Measurements from ENCODE around the gene ANXA6.

ANXA6 gene

DNA sequence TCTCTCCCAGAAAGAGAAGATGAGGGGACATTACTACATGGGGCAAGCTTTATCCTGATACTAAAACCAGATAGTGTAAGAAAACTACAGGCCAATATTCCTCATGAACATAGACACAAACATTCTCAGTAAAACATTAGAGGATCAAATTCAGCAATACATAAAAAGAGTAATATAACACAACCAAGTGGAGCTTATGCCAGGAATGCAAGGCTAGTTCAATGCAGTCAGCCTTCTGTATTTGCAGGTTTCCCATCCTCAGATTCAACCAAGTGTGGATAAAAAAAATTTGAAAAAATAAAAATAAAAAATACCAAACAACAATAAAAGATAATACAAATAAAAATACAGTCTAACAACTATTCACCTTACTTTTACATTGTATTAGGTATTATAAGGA lies 35.0 kb upstream of the ANXA6 start:
- Histone ChIP-seq H3K27me3 (ENCODE audit: control insufficient read depth in 1 of 2, insufficient read depth in 2 of 2, low read length in 2 of 2) (no peaks in the 10 kb centered on the region), H3K4me1 (ENCODE audit: control insufficient read depth, insufficient read depth, low read length) (no peaks in the 10 kb centered on the region), H3K36me3 (ENCODE audit: control insufficient read depth in 2 of 2, insufficient read depth in 2 of 2, low read length in 2 of 2) (peaks cover 9 to 16% of the 10 kb centered on the region in 2 donors), H3K9ac (ENCODE audit: low read length in 2 of 2) (no peak overlapping the region), H3K9me3 (ENCODE audit: control insufficient read depth in 2 of 2, low read length in 2 of 2) (no peaks in the 10 kb centered on the region), H3K27ac (ENCODE audit: low read length) (no peak overlapping the region), H3K4me3 (ENCODE audit: low read length in 2 of 2) (no peak overlapping the region)

GRCh38 chr5:151191661-151192060 lies 34.1 kb upstream of the ANXA6 start:
- no peak overlapping the region for H3K4me3 ChIP-seq (ENCODE audit: low read length in 2 of 2)
- H3K36me3 ChIP-seq (ENCODE audit: control insufficient read depth in 2 of 2, insufficient read depth in 2 of 2, low read length in 2 of 2): peaks cover 11 to 21% of the 10 kb centered on the region in 2 donors
- no peak overlapping the region for H3K27ac ChIP-seq (ENCODE audit: low read length)
- H3K9ac ChIP-seq (ENCODE audit: low read length in 2 of 2): no peak overlapping the region
- H3K4me1 ChIP-seq (ENCODE audit: control insufficient read depth, insufficient read depth, low read length): no peaks in the 10 kb centered on the region
- no peaks in the 10 kb centered on the region for H3K27me3 ChIP-seq (ENCODE audit: control insufficient read depth in 1 of 2, insufficient read depth in 2 of 2, low read length in 2 of 2)
- H3K9me3 ChIP-seq (ENCODE audit: control insufficient read depth in 2 of 2, low read length in 2 of 2): no peaks in the 10 kb centered on the region

DNA sequence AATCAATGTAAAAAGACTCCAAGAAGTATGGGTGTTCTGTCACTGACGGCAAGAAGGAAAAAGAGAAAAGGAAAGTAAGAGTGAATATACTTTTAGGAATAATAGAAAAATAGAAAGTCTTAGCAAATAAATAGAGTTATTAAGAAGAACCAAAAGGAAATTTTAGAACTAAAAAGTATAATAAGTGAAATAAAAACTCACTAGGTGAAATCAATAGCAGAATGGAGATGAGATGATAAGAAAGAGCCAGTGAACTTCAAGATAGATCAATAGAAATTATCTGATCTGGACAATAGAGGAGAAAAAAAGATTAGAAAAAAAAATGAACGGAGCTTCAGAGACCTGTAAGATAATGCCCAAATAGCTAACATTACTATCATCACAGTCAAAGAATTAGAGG lies 31.6 kb upstream of the ANXA6 start:
- Histone ChIP-seq H3K9me3 (ENCODE audit: control insufficient read depth in 2 of 2, low read length in 2 of 2) (no peaks in the 10 kb centered on the region), H3K27me3 (ENCODE audit: control insufficient read depth in 1 of 2, insufficient read depth in 2 of 2, low read length in 2 of 2) (no peaks in the 10 kb centered on the region), H3K36me3 (ENCODE audit: control insufficient read depth in 2 of 2, insufficient read depth in 2 of 2, low read length in 2 of 2) (peaks cover 26 to 32% of the 10 kb centered on the region in 2 donors), H3K27ac (ENCODE audit: low read length) (no peak overlapping the region), H3K4me3 (ENCODE audit: low read length in 2 of 2) (no peak overlapping the region), H3K4me1 (ENCODE audit: control insufficient read depth, insufficient read depth, low read length) (no peaks in the 10 kb centered on the region), H3K9ac (ENCODE audit: low read length in 2 of 2) (no peak overlapping the region)

DNA sequence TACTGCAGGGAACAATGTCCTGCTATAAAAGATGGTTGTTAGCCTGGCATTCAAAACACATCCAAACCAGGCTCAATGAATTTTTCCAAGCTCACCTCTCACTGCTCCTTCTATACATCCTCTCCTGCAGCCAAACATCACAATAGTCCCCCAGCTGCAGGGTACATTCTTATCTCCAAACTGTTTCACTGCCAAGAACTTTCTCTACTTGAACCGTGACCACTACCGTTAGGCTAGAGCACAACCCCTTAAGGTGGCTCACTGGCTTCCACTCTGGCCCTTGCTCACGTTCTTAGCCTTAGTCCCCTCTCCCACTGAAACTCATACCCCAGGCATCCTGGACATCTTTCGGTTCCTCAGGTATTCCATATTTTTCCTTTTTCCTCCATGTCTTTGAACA lies 29.0 kb upstream of the ANXA6 start:
- H3K36me3 ChIP-seq (ENCODE audit: control insufficient read depth in 2 of 2, insufficient read depth in 2 of 2, low read length in 2 of 2): peaks cover 47 to 55% of the 10 kb centered on the region in 2 donors
- no peak overlapping the region for H3K27ac ChIP-seq (ENCODE audit: low read length)
- peaks cover 2% of the 10 kb centered on the region for H3K4me1 ChIP-seq (ENCODE audit: control insufficient read depth, insufficient read depth, low read length)

DNA sequence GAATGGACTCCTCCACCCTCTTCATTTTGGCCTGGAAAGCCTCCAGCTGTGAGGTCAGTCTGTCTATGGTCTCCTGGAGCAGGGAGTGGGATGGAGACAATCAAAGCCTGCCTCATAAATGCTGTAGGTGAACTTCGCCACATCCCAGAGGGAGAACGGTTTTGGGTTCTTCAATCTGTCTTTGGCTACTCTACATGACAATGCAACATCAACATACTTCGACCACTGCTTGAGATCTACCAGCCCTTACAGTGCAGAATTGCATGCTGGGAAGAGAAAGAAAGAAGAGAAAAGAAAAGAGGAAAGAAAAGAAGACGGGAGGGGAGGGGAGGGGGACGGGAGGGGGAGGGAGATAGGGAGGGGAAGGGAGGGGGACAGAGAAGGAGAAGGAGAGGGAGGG lies 28.5 kb upstream of the ANXA6 start:
- Histone ChIP-seq H3K4me1 (ENCODE audit: control insufficient read depth, insufficient read depth, low read length) (peaks cover 2% of the 10 kb centered on the region), H3K4me3 (ENCODE audit: low read length in 2 of 2) (no peak overlapping the region), H3K27me3 (ENCODE audit: control insufficient read depth in 1 of 2, insufficient read depth in 2 of 2, low read length in 2 of 2) (no peaks in the 10 kb centered on the region), H3K9me3 (ENCODE audit: control insufficient read depth in 2 of 2, low read length in 2 of 2) (no peaks in the 10 kb centered on the region), H3K9ac (ENCODE audit: low read length in 2 of 2) (no peak overlapping the region), H3K27ac (ENCODE audit: low read length) (no peak overlapping the region), H3K36me3 (ENCODE audit: control insufficient read depth in 2 of 2, insufficient read depth in 2 of 2, low read length in 2 of 2) (peaks cover 48 to 58% of the 10 kb centered on the region in 2 donors)

More for the DNA sequence above, 29.0 kb upstream of the ANXA6 start:
- Histone ChIP-seq H3K9ac (ENCODE audit: low read length in 2 of 2) (no peak overlapping the region), H3K9me3 (ENCODE audit: control insufficient read depth in 2 of 2, low read length in 2 of 2) (no peaks in the 10 kb centered on the region), H3K27me3 (ENCODE audit: control insufficient read depth in 1 of 2, insufficient read depth in 2 of 2, low read length in 2 of 2) (no peaks in the 10 kb centered on the region), H3K4me3 (ENCODE audit: low read length in 2 of 2) (no peak overlapping the region)

- Histone ChIP-seq H3K9ac (ENCODE audit: low read length in 2 of 2) (no peak overlapping the region), H3K27me3 (ENCODE audit: control insufficient read depth in 1 of 2, insufficient read depth in 2 of 2, low read length in 2 of 2) (no peaks in the 10 kb centered on the region), H3K4me1 (ENCODE audit: control insufficient read depth, insufficient read depth, low read length) (peaks cover 2% of the 10 kb centered on the region), H3K36me3 (ENCODE audit: control insufficient read depth in 2 of 2, insufficient read depth in 2 of 2, low read length in 2 of 2) (peaks cover 54 to 66% of the 10 kb centered on the region in 2 donors), H3K4me3 (ENCODE audit: low read length in 2 of 2) (no peak overlapping the region), H3K9me3 (ENCODE audit: control insufficient read depth in 2 of 2, low read length in 2 of 2) (no peaks in the 10 kb centered on the region), H3K27ac (ENCODE audit: low read length) (no peak overlapping the region)
Observed at GRCh38 chr5:151184316-151185042, 26.9 kb upstream of the ANXA6 start.

DNA sequence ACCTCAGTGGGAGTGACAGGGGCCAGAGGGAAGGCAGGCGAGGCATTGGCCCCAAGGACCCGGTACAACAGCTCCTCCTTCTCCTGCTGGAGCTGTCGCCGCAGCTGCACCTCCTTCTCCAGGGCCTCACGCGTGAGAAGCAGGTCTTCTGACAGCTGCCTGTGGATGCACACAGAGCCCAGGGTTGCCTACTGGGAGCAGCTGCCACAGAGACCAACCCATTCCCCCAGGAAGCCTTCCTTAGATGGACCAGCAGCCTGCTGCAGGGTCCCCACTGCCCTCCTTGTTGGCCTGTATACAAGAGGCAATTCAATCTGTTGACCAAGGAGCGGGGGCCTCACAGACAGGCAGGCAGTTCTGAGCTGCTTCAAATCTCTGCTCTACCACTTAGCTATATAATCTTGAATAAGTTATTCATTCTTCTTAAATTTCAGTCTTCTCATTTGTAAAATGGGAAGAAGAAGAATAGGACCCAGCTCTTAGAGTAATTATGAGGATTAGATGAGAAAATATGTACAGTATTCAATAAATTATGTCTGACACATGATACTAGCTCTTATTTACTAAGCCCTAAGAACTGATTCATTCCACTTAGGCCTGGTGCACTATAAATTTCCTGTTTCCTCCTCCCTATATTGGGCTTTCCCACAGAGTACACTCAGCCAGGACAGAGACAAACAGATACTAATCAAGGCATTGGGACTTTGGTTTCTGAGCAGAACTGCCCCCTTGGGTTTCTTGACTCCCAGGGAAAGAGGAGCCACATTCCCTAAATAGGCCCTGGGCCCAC lies 26.1 kb upstream of the ANXA6 start:
- Histone ChIP-seq H3K27me3 (ENCODE audit: control insufficient read depth in 1 of 2, insufficient read depth in 2 of 2, low read length in 2 of 2) (no peaks in the 10 kb centered on the region), H3K36me3 (ENCODE audit: control insufficient read depth in 2 of 2, insufficient read depth in 2 of 2, low read length in 2 of 2) (peaks cover 58 to 71% of the 10 kb centered on the region in 2 donors), H3K9ac (ENCODE audit: low read length in 2 of 2) (no peak overlapping the region), H3K27ac (ENCODE audit: low read length) (no peak overlapping the region), H3K9me3 (ENCODE audit: control insufficient read depth in 2 of 2, low read length in 2 of 2) (no peaks in the 10 kb centered on the region), H3K4me1 (ENCODE audit: control insufficient read depth, insufficient read depth, low read length) (peaks cover 2% of the 10 kb centered on the region), H3K4me3 (ENCODE audit: low read length in 2 of 2) (no peak overlapping the region)

DNA sequence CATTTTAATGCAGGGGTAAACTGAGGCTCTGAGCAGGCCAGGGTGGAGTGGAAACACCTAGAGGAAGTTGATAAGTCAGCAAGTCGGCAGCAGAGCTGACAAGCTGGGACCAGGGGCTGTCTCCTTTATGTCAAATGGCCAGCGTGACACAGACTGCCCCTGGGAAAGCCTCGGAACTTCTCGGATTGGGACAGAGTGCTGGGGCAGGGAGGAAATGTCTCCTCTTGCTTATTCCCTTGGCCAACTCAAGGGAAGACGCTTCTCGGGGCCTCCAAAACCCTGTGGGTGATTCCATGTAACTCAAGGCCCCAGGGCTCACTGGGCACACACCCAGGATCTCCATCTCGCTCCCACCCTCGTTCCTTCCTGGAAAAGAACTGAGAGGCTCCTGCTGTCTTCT lies 25.4 kb upstream of the ANXA6 start:
- no peaks in the 10 kb centered on the region for H3K9me3 ChIP-seq (ENCODE audit: control insufficient read depth in 2 of 2, low read length in 2 of 2)
- H3K4me3 ChIP-seq (ENCODE audit: low read length in 2 of 2): no peak overlapping the region
- no peak overlapping the region for H3K9ac ChIP-seq (ENCODE audit: low read length in 2 of 2)
- no peak overlapping the region for H3K27ac ChIP-seq (ENCODE audit: low read length)
- no peaks in the 10 kb centered on the region for H3K27me3 ChIP-seq (ENCODE audit: control insufficient read depth in 1 of 2, insufficient read depth in 2 of 2, low read length in 2 of 2)
- H3K36me3 ChIP-seq (ENCODE audit: control insufficient read depth in 2 of 2, insufficient read depth in 2 of 2, low read length in 2 of 2): peaks cover 65 to 76% of the 10 kb centered on the region in 2 donors
- peaks cover 2% of the 10 kb centered on the region for H3K4me1 ChIP-seq (ENCODE audit: control insufficient read depth, insufficient read depth, low read length)

DNA sequence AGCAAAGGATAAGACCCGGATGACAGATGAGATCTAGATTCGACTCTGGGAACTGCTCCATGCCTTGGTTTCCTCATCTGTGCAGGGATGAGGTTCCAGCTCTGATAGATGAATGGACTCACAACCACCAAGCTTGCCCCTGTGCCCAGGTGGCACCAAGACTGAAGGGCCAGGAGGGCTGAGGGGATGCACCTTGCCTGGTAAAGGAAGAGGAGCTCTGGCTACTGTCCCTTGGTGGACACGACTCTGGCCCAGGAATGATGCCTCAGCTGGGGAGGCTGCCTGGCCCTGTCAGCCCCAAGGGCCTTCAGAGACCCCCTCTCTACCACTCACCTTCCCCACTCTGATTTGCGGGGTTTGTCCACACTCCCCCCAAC lies 24.9 kb upstream of the ANXA6 start:
- no peak overlapping the region for H3K27ac ChIP-seq (ENCODE audit: low read length)
- H3K36me3 ChIP-seq (ENCODE audit: control insufficient read depth in 2 of 2, insufficient read depth in 2 of 2, low read length in 2 of 2): peaks cover 67 to 71% of the 10 kb centered on the region in 2 donors
- H3K4me3 ChIP-seq (ENCODE audit: low read length in 2 of 2): no peak overlapping the region
- peaks cover 2% of the 10 kb centered on the region for H3K4me1 ChIP-seq (ENCODE audit: control insufficient read depth, insufficient read depth, low read length)
- no peaks in the 10 kb centered on the region for H3K9me3 ChIP-seq (ENCODE audit: control insufficient read depth in 2 of 2, low read length in 2 of 2)
- no peaks in the 10 kb centered on the region for H3K27me3 ChIP-seq (ENCODE audit: control insufficient read depth in 1 of 2, insufficient read depth in 2 of 2, low read length in 2 of 2)
- no peak overlapping the region for H3K9ac ChIP-seq (ENCODE audit: low read length in 2 of 2)

DNA sequence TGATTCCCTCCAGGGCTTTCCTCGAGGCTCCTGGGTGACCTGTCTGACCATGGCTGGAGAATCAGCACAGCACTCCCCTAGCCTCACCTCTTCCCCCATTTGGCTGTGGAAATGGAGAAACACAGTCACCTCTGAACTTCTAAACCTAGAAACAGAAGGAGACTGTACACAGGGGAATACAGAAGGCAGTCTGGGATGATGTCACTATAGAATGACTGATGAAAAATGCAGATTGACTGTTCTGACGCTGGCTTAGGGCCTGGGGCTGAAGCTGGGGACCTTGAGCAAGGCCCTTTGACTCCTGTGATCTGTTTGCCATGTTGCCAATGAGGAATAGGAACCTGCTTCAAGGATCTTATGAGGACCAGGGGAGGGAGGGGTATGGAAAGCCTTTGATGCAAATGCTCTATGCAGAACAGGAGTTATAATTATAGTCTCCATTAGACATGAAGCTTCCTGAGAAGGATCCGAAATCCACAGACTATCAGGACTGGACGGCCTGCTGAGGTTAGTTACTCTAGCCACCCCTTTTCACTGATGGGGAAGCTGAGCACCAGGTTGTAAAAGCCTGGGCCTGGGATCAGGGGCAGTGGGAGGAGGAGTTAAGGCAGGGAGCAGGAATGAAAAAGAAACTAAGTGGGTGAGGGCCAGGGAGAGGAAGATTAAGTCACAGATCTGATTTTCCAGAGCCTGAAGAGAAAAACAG lies 24.4 kb upstream of the ANXA6 start:
- peaks cover 2% of the 10 kb centered on the region for H3K4me1 ChIP-seq (ENCODE audit: control insufficient read depth, insufficient read depth, low read length)
- no peaks in the 10 kb centered on the region for H3K27me3 ChIP-seq (ENCODE audit: control insufficient read depth in 1 of 2, insufficient read depth in 2 of 2, low read length in 2 of 2)
- no peaks in the 10 kb centered on the region for H3K9me3 ChIP-seq (ENCODE audit: control insufficient read depth in 2 of 2, low read length in 2 of 2)
- H3K36me3 ChIP-seq (ENCODE audit: control insufficient read depth in 2 of 2, insufficient read depth in 2 of 2, low read length in 2 of 2): peaks cover 64 to 66% of the 10 kb centered on the region in 2 donors
- H3K27ac ChIP-seq (ENCODE audit: low read length): no peak overlapping the region
- no peak overlapping the region for H3K4me3 ChIP-seq (ENCODE audit: low read length in 2 of 2)
- no peak overlapping the region for H3K9ac ChIP-seq (ENCODE audit: low read length in 2 of 2)
